ENCODE data around the gene EVI5L.

GRCh38 chr19:7908742-7909461, 78.9 kb downstream of the EVI5L start:
- TF ChIP-seq, protein P1, sequence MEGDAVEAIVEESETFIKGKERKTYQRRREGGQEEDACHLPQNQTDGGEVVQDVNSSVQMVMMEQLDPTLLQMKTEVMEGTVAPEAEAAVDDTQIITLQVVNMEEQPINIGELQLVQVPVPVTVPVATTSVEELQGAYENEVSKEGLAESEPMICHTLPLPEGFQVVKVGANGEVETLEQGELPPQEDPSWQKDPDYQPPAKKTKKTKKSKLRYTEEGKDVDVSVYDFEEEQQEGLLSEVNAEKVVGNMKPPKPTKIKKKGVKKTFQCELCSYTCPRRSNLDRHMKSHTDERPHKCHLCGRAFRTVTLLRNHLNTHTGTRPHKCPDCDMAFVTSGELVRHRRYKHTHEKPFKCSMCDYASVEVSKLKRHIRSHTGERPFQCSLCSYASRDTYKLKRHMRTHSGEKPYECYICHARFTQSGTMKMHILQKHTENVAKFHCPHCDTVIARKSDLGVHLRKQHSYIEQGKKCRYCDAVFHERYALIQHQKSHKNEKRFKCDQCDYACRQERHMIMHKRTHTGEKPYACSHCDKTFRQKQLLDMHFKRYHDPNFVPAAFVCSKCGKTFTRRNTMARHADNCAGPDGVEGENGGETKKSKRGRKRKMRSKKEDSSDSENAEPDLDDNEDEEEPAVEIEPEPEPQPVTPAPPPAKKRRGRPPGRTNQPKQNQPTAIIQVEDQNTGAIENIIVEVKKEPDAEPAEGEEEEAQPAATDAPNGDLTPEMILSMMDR (IDR thresholded peaks at IDR 0.05; ENCODE audit: poor library complexity, severe bottlenecking): no peak
- TF ChIP-seq MXI1 (conservative IDR thresholded peaks at IDR 0.05; ENCODE audit: poor library complexity, severe bottlenecking): no peak
- no peak for TF ChIP-seq POLR2AphosphoS5 (IDR thresholded peaks at IDR 0.05)
- no peak for TF ChIP-seq RAD21 (conservative IDR thresholded peaks at IDR 0.05)
- TF ChIP-seq EP300 (conservative IDR thresholded peaks at IDR 0.05; ENCODE audit: poor library complexity, severe bottlenecking): no peak
